Suprapubic skin (tissue), 3 donors: ENCODE data around the gene FOSL1.

Experiments used
- CTCF ChIP-seq, 2 donors: fragments of 200-600 bp in 1 of 2; fragments of 450-650 bp in 1 of 2; sonication (generic) in 1 of 2; IDR thresholded peaks; one replicate each; pipeline ENCODE4 v1.5.1; 2016 to 2019; ENCODE audit warnings: antibody characterized with exemption in 2 of 2, mild to moderate bottlenecking in 1 of 2, moderate library complexity in 1 of 2
- EP300 ChIP-seq: sonication (generic); formaldehyde crosslinking; IDR thresholded peaks from one replicate; pipeline ENCODE4 v1.6.1; 2017; ENCODE audit warnings: antibody characterized with exemption

DNA sequence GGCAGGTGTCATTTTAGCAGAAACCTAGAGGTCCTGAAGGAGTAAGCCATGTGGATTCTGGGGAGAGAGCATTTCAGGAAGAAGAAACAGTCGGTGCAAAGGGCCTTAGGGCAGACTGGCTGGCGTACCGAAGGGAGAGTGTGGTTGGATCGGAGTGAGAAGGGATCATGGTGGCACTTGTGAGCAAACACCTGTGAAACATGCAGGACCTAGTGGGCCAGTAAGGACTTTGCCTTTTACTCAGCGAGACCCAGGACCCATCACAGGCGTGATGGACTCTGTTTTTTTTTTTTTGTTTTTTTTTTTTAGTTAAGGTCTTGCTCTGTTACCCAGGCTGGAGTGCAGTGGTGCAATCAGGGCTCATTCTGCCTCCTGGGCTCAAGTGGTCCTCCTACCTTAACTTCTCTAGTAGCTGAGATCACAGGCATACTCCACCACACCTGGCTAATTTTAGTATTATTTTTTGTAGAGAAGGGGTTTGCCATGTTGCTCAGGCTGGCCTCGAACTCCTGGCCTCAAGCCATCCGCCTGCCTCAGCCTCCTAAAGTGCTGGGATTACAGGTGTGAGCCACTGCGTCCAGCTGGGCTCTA lies 41.6 kb upstream of the FOSL1 start:
- TF ChIP-seq CTCF (IDR thresholded peaks at IDR 0.05) (no peak), EP300 (no peak)
